ENCODE results near the gene METTL25.
A peak's percentile ranks its signal among the peaks of the same experiment; 100 is the strongest.
"Not testable (repeated sequence)": the region's sequence is repeated elsewhere in the genome, so short reads cannot be mapped to it uniquely, and the experiment has no call there.

The METTL25 gene

GRCh38 chr12:82358200-82359114 lies at the start of gene METTL25, which contains the start of gene CCDC59:
METTL25 (plus strand) TSS chr12:82358529; CDS start chr12:82358566, 37 bp downstream.
CCDC59 (minus strand) TSS chr12:82358387; CDS start chr12:82358376, 11 bp downstream.
- peak within 1 kb of the TSS; percentile 100 for H3K4me3 ChIP-seq (ENCODE audit: low read length)
- TF ChIP-seq ZNF274 (IDR thresholded peaks at IDR 0.05; ENCODE audit: low read depth, low read length): no peak

- TF ChIP-seq ZNF274 (IDR thresholded peaks at IDR 0.05; ENCODE audit: low read depth, low read length): no peak
- no peak overlapping the region for H3K4me3 ChIP-seq (ENCODE audit: low read length)
These were observed 43.9 kb upstream of the METTL25 start for GRCh38 chr12:82314406-82314892.

GRCh38 chr12:82319276-82319675 lies 39.1 kb upstream of the METTL25 start:
- TF ChIP-seq ZNF274 (IDR thresholded peaks at IDR 0.05; ENCODE audit: low read depth, low read length): no peak

GRCh38 chr12:82325540-82326336 lies 32.6 kb upstream of the METTL25 start:
- TF ChIP-seq ZNF274 (IDR thresholded peaks at IDR 0.05; ENCODE audit: low read depth, low read length): no peak
- H3K4me3 ChIP-seq (ENCODE audit: low read length): no peak overlapping the region

More at GRCh38 chr12:82319276-82319675, 39.1 kb upstream of the METTL25 start:
- H3K4me3 ChIP-seq (ENCODE audit: low read length): no peak overlapping the region

- TF ChIP-seq ZNF274 (IDR thresholded peaks at IDR 0.05; ENCODE audit: low read depth, low read length): no peak
These were observed 31.3 kb upstream of the METTL25 start for GRCh38 chr12:82326905-82327503.

GRCh38 chr12:82327861-82328260 lies 30.5 kb upstream of the METTL25 start:
- no peak for TF ChIP-seq ZNF274 (IDR thresholded peaks at IDR 0.05; ENCODE audit: low read depth, low read length)
- no peak overlapping the region for H3K4me3 ChIP-seq (ENCODE audit: low read length)

More at GRCh38 chr12:82326905-82327503, 31.3 kb upstream of the METTL25 start:
- H3K4me3 ChIP-seq (ENCODE audit: low read length): no peak overlapping the region

- H3K4me3 ChIP-seq (ENCODE audit: low read length): no peak overlapping the region
- TF ChIP-seq ZNF274 (IDR thresholded peaks at IDR 0.05; ENCODE audit: low read depth, low read length): no peak
These were observed 28.8 kb upstream of the METTL25 start for GRCh38 chr12:82329508-82329907.

- no peak for TF ChIP-seq ZNF274 (IDR thresholded peaks at IDR 0.05; ENCODE audit: low read depth, low read length)
- H3K4me3 ChIP-seq (ENCODE audit: low read length): no peak overlapping the region
These were observed 8.2 kb upstream of the METTL25 start for GRCh38 chr12:82350161-82350560.

GRCh38 chr12:82351390-82351789 lies 6.9 kb upstream of the METTL25 start:
- no peak overlapping the region for H3K4me3 ChIP-seq (ENCODE audit: low read length)
- TF ChIP-seq ZNF274 (IDR thresholded peaks at IDR 0.05; ENCODE audit: low read depth, low read length): no peak

- TF ChIP-seq ZNF274 (IDR thresholded peaks at IDR 0.05; ENCODE audit: low read depth, low read length): no peak
- peak overlapping the region; percentile 100 for H3K4me3 ChIP-seq (ENCODE audit: low read length)
These were observed 989 bp upstream of the METTL25 start for GRCh38 chr12:82357340-82357739.

GRCh38 chr12:82357845-82358199 lies 507 bp upstream of the METTL25 start:
- peak overlapping the region; percentile 100 for H3K4me3 ChIP-seq (ENCODE audit: low read length)
- no peak for TF ChIP-seq ZNF274 (IDR thresholded peaks at IDR 0.05; ENCODE audit: low read depth, low read length)

- no peak for TF ChIP-seq ZNF274 (IDR thresholded peaks at IDR 0.05; ENCODE audit: low read depth, low read length)
- peak overlapping the region; percentile 89 for H3K4me3 ChIP-seq (ENCODE audit: low read length)
These were observed 768 bp downstream of the METTL25 start for GRCh38 chr12:82359115-82359478.

- not testable (repeated sequence) for H3K4me3 ChIP-seq (ENCODE audit: low read length)
These were observed 2.5 kb downstream of the METTL25 start for GRCh38 chr12:82360834-82361233.

GRCh38 chr12:82361461-82361915 lies 3.2 kb downstream of the METTL25 start:
- no peak for TF ChIP-seq ZNF274 (IDR thresholded peaks at IDR 0.05; ENCODE audit: low read depth, low read length)
- H3K4me3 ChIP-seq (ENCODE audit: low read length): no peak overlapping the region

Data from GM08714 (cell line).